ENCODE measurements around the gene CSF1. TPM values are rescaled to one million over a fixed set of nuclear protein-coding genes. Genes with fewer than 3 reads are reported as not detected.

Gene CSF1
- total RNA-seq, 1 experiment from 2014 or later, result 3.0 TPM

DNA sequence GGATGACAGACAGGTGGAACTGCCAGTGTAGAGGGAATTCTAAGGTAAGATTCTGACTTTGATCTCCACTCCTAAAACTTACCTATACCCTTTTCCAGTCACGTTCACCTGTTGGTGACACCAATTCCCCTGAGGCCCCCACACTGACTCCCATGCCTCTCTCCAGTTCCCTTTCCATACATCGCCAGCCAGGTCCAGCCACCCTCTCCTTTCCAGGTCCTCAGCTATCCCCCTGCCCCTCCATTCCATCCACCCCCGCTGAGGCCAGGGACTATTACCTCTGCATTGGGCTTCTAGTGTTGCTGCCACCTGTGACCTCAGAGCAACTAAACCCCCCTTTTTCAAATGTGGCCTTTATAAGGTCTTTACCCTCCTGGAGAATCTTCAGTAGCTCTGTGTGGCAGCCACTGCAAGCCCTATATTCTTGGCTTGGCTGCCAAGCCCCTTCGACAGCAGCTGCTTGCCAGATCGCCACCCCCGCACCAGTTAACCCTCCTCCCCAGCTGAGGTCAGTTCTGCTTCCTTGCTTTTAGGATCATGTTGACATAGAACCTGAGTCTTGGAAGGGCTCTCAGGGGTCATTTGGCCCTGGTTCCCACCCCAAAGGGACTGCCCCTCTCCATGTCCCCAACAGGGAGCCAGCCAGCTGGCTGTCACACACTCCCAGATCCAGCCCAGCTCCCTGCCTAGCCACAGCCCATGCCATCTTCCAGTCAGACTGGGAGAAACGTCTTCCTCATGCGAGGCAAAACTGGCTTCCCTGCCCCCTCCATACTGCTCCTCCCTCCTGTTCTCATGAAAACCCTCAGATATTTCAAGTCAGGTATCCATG, 14.7 kb downstream of the CSF1 start:
- intact Hi-C loops (cut with micrococcal nuclease), result no loop called here
- H3K4me1 ChIP-seq (ENCODE audit: control insufficient read depth in 1 of 2, insufficient read depth in 2 of 2, low read length in 2 of 2), result no peaks in the 10 kb centered on the region
- DNase-seq (ENCODE audit: low read depth, low spot score), result no peak
- no TSS peak for BruUV-seq (replicated peaks)
- H3K27me3 ChIP-seq (ENCODE audit: insufficient read depth, low read length), result no peaks in the 10 kb centered on the region
- no peaks in the 10 kb centered on the region for H3K79me2 ChIP-seq (ENCODE audit: insufficient read depth, low read length)
- TF ChIP-seq MAX (IDR thresholded peaks at IDR 0.05), result no peak
- H3K27ac ChIP-seq (ENCODE audit: low read depth, low read length), result no peak overlapping the region
- H4K20me1 ChIP-seq (ENCODE audit: insufficient read depth), result no peaks in the 10 kb centered on the region
- ChIA-PET RAD21 (ENCODE audit: low non-redundant PET in 1 of 2, low total read pairs in 2 of 2, uncharacterized antibody in 2 of 2, unreplicated experiment in 2 of 2) (no interaction called here), CTCF (no interaction called here), POLR2A (no interaction called here)
- no peaks in the 10 kb centered on the region for H3K9me3 ChIP-seq (ENCODE audit: control insufficient read depth in 1 of 2, insufficient read depth in 1 of 2, low read depth in 1 of 2, low read length in 2 of 2)
- no peak overlapping the region for H2AFZ ChIP-seq (ENCODE audit: low read depth, low read length, poor library complexity, severe bottlenecking)
- H3K9me2 ChIP-seq (ENCODE audit: insufficient read depth), result no peaks in the 10 kb centered on the region
- H3K9ac ChIP-seq (ENCODE audit: low read length), result no peak overlapping the region
- no peak overlapping the region for H3K4me3 ChIP-seq (replicated peaks in 1 of 2; ENCODE audit: low read depth in 1 of 2, low read length in 2 of 2)
- 0 out of 4 replicates have a peak, but pooled peaks cover 0 to 3% of the 10 kb centered on the region in 2 experiments for H3K36me3 ChIP-seq (ENCODE audit: control insufficient read depth in 1 of 2, insufficient read depth in 2 of 2, low read length in 2 of 2)
- no peak for ATAC-seq
- no peak overlapping the region for H3K4me2 ChIP-seq (ENCODE audit: low read length)

GRCh38 chr1:109926662-109927300, 16.1 kb downstream of the CSF1 start:
- H3K36me3 ChIP-seq (ENCODE audit: control insufficient read depth in 1 of 2, insufficient read depth in 2 of 2, low read length in 2 of 2), result 0 out of 4 replicates have a peak, but pooled peaks cover 0 to 3% of the 10 kb centered on the region in 2 experiments
- H3K27ac ChIP-seq (ENCODE audit: low read depth, low read length), result no peak overlapping the region
- ChIA-PET POLR2A (no interaction called here), RAD21 (ENCODE audit: low non-redundant PET in 1 of 2, low total read pairs in 2 of 2, uncharacterized antibody in 2 of 2, unreplicated experiment in 2 of 2) (no interaction called here), CTCF (no interaction called here)
- no peak overlapping the region for H3K4me3 ChIP-seq (replicated peaks in 1 of 2; ENCODE audit: low read depth in 1 of 2, low read length in 2 of 2)
- no peak for ATAC-seq
- no peak overlapping the region for H2AFZ ChIP-seq (ENCODE audit: low read depth, low read length, poor library complexity, severe bottlenecking)
- no peaks in the 10 kb centered on the region for H3K9me3 ChIP-seq (ENCODE audit: control insufficient read depth in 1 of 2, insufficient read depth in 1 of 2, low read depth in 1 of 2, low read length in 2 of 2)
- H3K9me2 ChIP-seq (ENCODE audit: insufficient read depth), result no peaks in the 10 kb centered on the region
- no TSS peak for BruUV-seq (replicated peaks)
- no peak for DNase-seq (ENCODE audit: low read depth, low spot score)
- H4K20me1 ChIP-seq (ENCODE audit: insufficient read depth), result no peaks in the 10 kb centered on the region
- peaks cover 6 to 12% of the 10 kb centered on the region in 2 experiments; a peak in 2 of 4 replicates for H3K4me1 ChIP-seq (ENCODE audit: control insufficient read depth in 1 of 2, insufficient read depth in 2 of 2, low read length in 2 of 2)
- H3K9ac ChIP-seq (ENCODE audit: low read length), result no peak overlapping the region
- intact Hi-C loops (cut with micrococcal nuclease), result no loop called here
- no peak overlapping the region for H3K4me2 ChIP-seq (ENCODE audit: low read length)
- no peaks in the 10 kb centered on the region for H3K27me3 ChIP-seq (ENCODE audit: insufficient read depth, low read length)
- no peaks in the 10 kb centered on the region for H3K79me2 ChIP-seq (ENCODE audit: insufficient read depth, low read length)
- TF ChIP-seq CEBPB (IDR thresholded peaks at IDR 0.05; ENCODE audit: low read depth), result no peak
- no peak for TF ChIP-seq SRF (IDR thresholded peaks at IDR 0.05; ENCODE audit: low read depth)
- TF ChIP-seq FOSL1 (IDR thresholded peaks at IDR 0.05; ENCODE audit: low read depth), result no peak
- TF ChIP-seq POLR2AphosphoS5 (IDR thresholded peaks at IDR 0.05; ENCODE audit: low read depth, low read length), result no peak
- TF ChIP-seq ELF1 (IDR thresholded peaks at IDR 0.05; ENCODE audit: borderline replicate concordance, low read depth), result no peak
- no peak for TF ChIP-seq EZH2phosphoT487 (IDR thresholded peaks at IDR 0.05; ENCODE audit: borderline replicate concordance)
- TF ChIP-seq POLR2A (IDR thresholded peaks at IDR 0.05; ENCODE audit: borderline replicate concordance, extremely low read depth, insufficient read depth, insufficient read length), result no peak
- TF ChIP-seq ATF3 (IDR thresholded peaks at IDR 0.05), result no peak
- TF ChIP-seq YY1 (IDR thresholded peaks at IDR 0.05; ENCODE audit: extremely low read depth, insufficient replicate concordance, low read depth, low read length), result no peak
- TF ChIP-seq TCF7L2 (IDR thresholded peaks at IDR 0.05; ENCODE audit: borderline replicate concordance, extremely low read depth, insufficient read depth, insufficient read length), result no peak
- no peak for TF ChIP-seq EGR1 (IDR thresholded peaks at IDR 0.05; ENCODE audit: low read depth)
- TF ChIP-seq, protein P1, sequence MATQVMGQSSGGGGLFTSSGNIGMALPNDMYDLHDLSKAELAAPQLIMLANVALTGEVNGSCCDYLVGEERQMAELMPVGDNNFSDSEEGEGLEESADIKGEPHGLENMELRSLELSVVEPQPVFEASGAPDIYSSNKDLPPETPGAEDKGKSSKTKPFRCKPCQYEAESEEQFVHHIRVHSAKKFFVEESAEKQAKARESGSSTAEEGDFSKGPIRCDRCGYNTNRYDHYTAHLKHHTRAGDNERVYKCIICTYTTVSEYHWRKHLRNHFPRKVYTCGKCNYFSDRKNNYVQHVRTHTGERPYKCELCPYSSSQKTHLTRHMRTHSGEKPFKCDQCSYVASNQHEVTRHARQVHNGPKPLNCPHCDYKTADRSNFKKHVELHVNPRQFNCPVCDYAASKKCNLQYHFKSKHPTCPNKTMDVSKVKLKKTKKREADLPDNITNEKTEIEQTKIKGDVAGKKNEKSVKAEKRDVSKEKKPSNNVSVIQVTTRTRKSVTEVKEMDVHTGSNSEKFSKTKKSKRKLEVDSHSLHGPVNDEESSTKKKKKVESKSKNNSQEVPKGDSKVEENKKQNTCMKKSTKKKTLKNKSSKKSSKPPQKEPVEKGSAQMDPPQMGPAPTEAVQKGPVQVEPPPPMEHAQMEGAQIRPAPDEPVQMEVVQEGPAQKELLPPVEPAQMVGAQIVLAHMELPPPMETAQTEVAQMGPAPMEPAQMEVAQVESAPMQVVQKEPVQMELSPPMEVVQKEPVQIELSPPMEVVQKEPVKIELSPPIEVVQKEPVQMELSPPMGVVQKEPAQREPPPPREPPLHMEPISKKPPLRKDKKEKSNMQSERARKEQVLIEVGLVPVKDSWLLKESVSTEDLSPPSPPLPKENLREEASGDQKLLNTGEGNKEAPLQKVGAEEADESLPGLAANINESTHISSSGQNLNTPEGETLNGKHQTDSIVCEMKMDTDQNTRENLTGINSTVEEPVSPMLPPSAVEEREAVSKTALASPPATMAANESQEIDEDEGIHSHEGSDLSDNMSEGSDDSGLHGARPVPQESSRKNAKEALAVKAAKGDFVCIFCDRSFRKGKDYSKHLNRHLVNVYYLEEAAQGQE (IDR thresholded peaks at IDR 0.05; ENCODE audit: low read depth), result no peak
